ENCODE data around the gene C1RL. TPM values are rescaled to one million over a fixed set of nuclear protein-coding genes. Genes with fewer than 3 reads are reported as not detected.

C1RL gene
- total RNA-seq, 4 donors from 2014 or later, result 38.1 to 42.3 (median 40.4) TPM

DNA sequence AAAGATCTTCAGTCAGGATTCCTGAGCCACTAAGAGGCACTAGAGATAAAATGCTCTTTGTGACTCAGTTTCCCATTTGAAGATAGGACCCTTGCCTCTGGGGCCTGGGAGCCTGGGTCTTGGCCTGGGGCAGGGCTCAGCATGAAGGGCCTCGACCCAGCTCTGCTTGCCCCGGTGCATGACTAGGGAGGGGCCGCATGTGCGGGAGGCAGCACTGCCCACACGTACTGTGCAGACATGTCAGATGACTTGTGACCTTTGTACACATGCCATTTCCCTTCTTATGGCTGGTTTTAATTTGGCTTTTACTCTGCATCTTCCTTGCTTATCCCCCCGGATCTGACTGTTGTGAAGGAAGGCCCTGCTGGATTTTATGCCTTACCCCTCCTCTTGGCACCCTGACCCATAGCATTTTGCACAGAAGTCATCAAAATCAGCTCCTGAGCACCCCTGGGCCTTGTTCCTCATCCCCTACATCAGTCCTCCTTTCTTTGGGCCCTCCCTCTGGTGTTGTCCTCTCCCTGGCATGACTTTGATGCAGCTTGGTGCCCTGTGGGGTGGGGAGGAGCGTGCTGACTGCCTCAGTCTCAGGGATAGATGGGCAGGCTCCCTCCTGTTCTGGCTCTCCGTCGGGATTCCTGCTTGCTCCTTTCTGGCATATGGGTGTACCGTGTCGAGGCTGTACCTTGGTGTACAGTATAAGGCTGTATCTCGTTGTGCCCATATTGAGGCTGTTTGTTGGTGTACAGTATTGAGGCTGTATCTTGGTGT lies 25.6 kb upstream of the C1RL start:
- no peak for TF ChIP-seq POLR2A (IDR thresholded peaks at IDR 0.05)
- no peak for TF ChIP-seq CTCF (IDR thresholded peaks at IDR 0.05)
- 81 to 82% methylated on average over 12 of the region's 12 CpGs for WGBS, 2 donors
- H3K4me3 ChIP-seq (ENCODE audit: low read depth, poor library complexity, severe bottlenecking), result no peak overlapping the region
- no peak for DNase-seq (ENCODE audit: low spot score in 2 of 2)
- intact Hi-C loops (cut with DNase I; ENCODE audit: low total_unique reads), result no loop called here

DNA sequence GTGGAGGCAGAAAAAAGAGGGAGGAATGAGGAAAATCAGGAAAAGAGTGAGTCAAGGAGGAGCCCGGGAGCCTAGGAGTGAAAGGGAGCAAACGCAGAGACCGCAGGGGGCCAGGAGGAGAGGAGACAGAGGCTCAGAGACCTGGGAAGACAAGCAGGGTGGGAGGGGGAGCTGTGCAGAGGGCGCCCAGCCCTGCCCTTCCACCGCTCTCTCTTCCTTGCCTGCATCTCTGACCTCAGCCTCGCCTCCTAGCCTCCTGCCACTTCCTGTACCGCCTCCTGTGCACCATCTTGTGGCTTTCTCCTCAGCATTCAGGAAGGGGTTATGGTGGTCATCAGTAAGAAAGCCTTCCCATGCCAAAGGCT lies 22.5 kb upstream of the C1RL start:
- 51 to 63% methylated on average over 7 of the region's 7 CpGs for WGBS, 2 donors
- no peak overlapping the region for H3K4me3 ChIP-seq (ENCODE audit: low read depth, poor library complexity, severe bottlenecking)
- intact Hi-C loops (cut with DNase I; ENCODE audit: low total_unique reads), result no loop called here
- DNase-seq (ENCODE audit: low spot score in 2 of 2), result no peak
- TF ChIP-seq POLR2A (IDR thresholded peaks at IDR 0.05), result no peak

DNA sequence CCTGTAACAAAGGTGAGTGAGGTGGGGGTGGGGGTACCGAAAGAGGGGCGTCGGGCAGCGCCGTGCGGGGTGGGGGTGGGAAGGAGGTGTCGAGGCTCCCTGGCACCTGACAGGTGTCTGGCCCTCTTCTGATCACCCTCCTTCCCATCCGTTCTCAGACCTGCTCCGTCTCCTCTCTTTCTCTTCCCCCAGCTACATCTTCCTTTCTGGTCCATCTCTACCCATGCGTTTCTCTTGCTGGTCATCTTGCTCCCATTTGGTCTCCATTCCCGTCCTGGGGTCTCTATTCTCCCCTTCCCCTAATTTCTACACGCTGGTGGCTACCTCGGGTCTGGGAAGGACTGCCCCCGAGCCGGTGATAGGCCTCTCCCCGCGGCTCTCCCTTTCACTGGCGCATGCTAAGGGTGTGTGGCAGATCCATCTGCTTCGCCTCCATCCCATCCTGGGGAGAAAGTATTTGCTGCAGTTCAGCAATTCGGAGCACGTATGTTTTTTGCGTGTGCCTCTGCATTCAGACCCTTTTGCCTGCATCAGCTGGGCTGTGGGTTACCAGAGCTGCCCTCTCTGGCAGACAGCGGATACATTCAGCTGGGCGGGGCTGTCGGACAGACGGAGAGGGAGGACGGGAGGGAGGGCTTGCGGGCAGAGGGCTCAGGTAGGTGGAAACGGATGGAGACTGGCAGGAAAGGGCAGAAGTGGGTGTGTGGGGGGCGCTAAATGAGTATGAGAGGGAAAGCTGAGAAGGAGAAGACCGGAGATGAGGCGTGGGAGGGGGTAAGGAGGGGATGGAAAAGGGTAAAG lies 21.9 kb upstream of the C1RL start:
- WGBS, 2 donors, result 3% methylated on average over 32 of the region's 32 CpGs
- no peak for DNase-seq (ENCODE audit: low spot score in 2 of 2)
- intact Hi-C loops (cut with DNase I; ENCODE audit: low total_unique reads), result no loop called here
- TF ChIP-seq POLR2A (IDR thresholded peaks at IDR 0.05) (no peak), CTCF (IDR thresholded peaks at IDR 0.05) (no peak)
- peak overlapping the region; percentile 35 for H3K4me3 ChIP-seq (ENCODE audit: low read depth, poor library complexity, severe bottlenecking)

GRCh38 chr12:7129872-7130691 lies 21.1 kb upstream of the C1RL start, which contains the start of gene CLSTN3:
TSS of gene CLSTN3 (plus strand) at chr12:7130371. CDS start at chr12:7130649, 278 bp downstream.
- peak; percentile 55 to 93 for DNase-seq (ENCODE audit: low spot score in 2 of 2)
- intact Hi-C loops (cut with DNase I; ENCODE audit: low total_unique reads), result no loop called here
- TF ChIP-seq CTCF (IDR thresholded peaks at IDR 0.05), result no peak
- no peak for TF ChIP-seq POLR2A (IDR thresholded peaks at IDR 0.05)
- 0 to 1% methylated on average over 14 to 29 of the region's 40 CpGs for WGBS, 2 donors
- H3K4me3 ChIP-seq (ENCODE audit: low read depth, poor library complexity, severe bottlenecking), result peak within 1 kb of the TSS; percentile 35

DNA sequence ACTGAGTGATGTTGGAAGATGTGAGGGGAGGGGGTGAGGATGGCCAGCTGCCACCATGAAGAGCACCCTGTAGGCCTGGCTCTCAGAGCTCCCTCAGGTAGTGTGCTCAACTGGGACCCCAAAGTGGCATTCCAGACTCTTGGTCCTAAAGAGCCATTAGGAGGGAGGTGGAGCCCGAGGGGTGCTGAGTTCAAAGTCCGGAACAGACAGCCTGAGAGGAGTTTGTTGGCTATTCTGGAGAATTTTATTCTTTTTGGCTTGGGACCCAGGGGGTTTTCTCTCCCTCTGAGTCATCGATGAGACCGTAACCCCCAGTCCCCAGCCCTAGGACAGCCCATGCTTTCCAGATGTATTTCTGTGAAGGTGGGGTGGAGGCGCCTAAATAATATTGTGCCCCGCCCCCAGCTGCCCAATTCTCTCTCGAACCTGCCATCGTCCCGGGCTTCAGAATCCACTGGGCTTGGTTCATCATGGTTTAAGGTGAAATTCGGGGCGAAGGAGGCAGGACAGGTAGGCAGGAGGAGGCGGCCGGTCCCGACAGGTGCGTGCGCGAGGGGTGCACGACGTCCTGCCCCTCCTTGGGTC lies 20.4 kb upstream of the C1RL start:
- DNase-seq (ENCODE audit: low spot score in 2 of 2), result no peak
- intact Hi-C loops (cut with DNase I; ENCODE audit: low total_unique reads), result no loop called here
- WGBS, 2 donors, result 4 to 7% methylated on average over 11 to 19 of the region's 19 CpGs
- no peak for TF ChIP-seq POLR2A (IDR thresholded peaks at IDR 0.05)
- no peak for TF ChIP-seq CTCF (IDR thresholded peaks at IDR 0.05)
- H3K4me3 ChIP-seq (ENCODE audit: low read depth, poor library complexity, severe bottlenecking), result peak overlapping the region; percentile 35
